Cardiac fibroblast (primary cell): Measurements from ENCODE around the gene NINL.
A peak's percentile ranks its signal among the peaks of the same experiment; 100 is the strongest.

Experiments
- DNase-seq, 2 donors: peaks; one replicate each; pipeline versions ENCODE4 v3.0.0 to v3.0.0-alpha.2; 2010; ENCODE audit warnings: low read depth in 2 of 2
- H3K4me3 ChIP-seq, 2 donors: replicated peaks in 1 of 2; 1 replicate in 1 of 2; 2 replicates in 1 of 2; pipeline ENCODE4 v1.5.1; 2011; ENCODE audit warnings: low read depth in 2 of 2, low read length in 2 of 2, mild to moderate bottlenecking in 2 of 2, moderate library complexity in 1 of 2
- CTCF ChIP-seq: IDR thresholded peaks from one replicate; pipeline ENCODE4 v1.5.1; 2011; ENCODE audit warnings: low read depth, mild to moderate bottlenecking, low read length, inconsistent platforms

The NINL gene

GRCh38 chr20:25526446-25526845 is 58.9 kb downstream of the NINL start:
- TF ChIP-seq CTCF: no peak
- H3K4me3 ChIP-seq: no peak overlapping the region
- no peak for DNase-seq

GRCh38 chr20:25525867-25526266 is 59.5 kb downstream of the NINL start:
- DNase-seq: peak; percentile 91 to 98
- no peak for TF ChIP-seq CTCF
- H3K4me3 ChIP-seq: no peak overlapping the region

GRCh38 chr20:25525295-25525694 is 60.0 kb downstream of the NINL start:
- H3K4me3 ChIP-seq: no peak overlapping the region
- no peak for DNase-seq
- no peak for TF ChIP-seq CTCF

- no peak overlapping the region for H3K4me3 ChIP-seq
- DNase-seq: no peak
- TF ChIP-seq CTCF: no peak
These were observed 63.9 kb downstream of the NINL start for GRCh38 chr20:25521382-25521781.

DNA sequence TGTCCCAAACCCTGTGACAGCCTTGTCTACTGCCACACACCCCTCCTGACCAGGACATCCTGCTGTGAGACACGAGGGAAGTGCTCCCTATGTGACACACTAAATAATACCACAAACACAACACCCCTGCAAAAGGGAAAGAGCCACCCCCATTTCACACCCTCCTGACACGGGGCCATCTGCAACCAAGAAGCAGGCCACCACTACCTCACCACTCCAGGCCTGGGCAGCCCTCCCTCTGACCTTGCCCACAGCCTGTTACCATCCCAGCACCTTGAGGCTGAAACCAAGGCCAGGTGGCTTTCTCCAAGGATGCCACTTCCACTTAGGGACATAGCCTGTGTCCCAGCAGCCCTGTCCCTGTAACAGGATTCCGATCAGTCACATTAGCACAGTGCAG is 68.2 kb downstream of the NINL start:
- no peak overlapping the region for H3K4me3 ChIP-seq
- TF ChIP-seq CTCF: no peak

GRCh38 chr20:25514747-25515340 is 70.5 kb downstream of the NINL start:
- no peak for DNase-seq
- no peak overlapping the region for H3K4me3 ChIP-seq

More for the DNA sequence above, 68.2 kb downstream of the NINL start:
- DNase-seq: no peak

More at GRCh38 chr20:25514747-25515340, 70.5 kb downstream of the NINL start:
- no peak for TF ChIP-seq CTCF
